ENCODE data around the gene PARVA. TPM values are rescaled to one million over a fixed set of nuclear protein-coding genes. Genes with fewer than 3 reads are reported as not detected.

Gene PARVA
- polyA plus RNA-seq, 3 donors: not detected

DNA sequence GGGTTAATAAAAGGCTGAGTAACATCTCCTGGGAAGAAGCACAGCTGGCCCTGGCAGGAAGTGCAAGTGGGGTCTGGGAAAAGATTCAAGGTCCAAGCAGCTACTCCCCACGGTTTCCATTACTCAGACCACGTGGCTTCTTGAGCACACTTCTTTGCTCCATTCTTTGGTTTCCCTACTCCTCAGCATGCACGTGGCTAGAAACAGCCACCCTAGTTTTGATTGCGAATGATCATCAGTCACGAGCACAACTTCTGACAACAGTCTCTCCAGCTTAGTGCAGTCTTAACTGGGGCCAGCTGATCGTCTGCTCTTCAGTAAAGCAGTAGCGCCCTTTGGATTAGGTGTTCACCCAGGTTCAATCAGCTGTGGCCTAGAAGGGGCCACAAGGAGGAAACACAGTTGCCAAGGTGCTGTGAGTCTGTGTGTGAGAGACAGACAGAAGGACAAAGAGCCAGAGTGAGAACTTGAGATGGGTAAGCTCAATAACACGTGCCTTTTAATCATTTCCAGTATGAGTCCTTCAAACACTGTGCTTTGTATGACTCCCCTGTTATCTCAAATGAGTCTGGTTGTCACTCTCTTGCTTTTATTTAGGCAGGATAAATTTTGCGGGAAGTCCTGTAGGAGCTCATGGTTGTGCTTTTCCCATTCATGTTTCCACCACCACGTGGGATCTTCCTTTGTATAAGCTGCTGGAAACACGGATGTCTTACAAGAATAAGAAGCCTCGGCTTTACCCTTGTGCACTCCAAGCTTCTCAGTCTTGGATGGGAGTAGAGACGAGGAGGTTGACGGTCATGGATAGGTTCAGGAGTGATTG is 901 bp upstream of the PARVA start:
- 45% methylated on average over 6 of the region's 14 CpGs for WGBS (ENCODE audit: insufficient coverage)
- Histone ChIP-seq H4K20me1 (ENCODE audit: insufficient read depth, low read length) (no peaks in the 10 kb centered on the region), H3K4me1 (ENCODE audit: control insufficient read depth in 1 of 2, insufficient read depth in 2 of 2, low read length in 2 of 2) (no peaks in the 10 kb centered on the region), H2AFZ (ENCODE audit: insufficient read depth, low read depth, low read length, poor library complexity, severe bottlenecking) (no peak overlapping the region), H3K9me3 (replicated peaks in 1 of 2; ENCODE audit: control insufficient read depth in 1 of 2, insufficient read depth in 1 of 2, low read length in 2 of 2) (peaks cover 0 to 12% of the 10 kb centered on the region in 2 donors), H3K36me3 (replicated peaks in 1 of 2; ENCODE audit: control insufficient read depth in 1 of 2, insufficient read depth in 2 of 2, low read length in 2 of 2) (no peaks in the 10 kb centered on the region), H3K27me3 (ENCODE audit: control insufficient read depth in 2 of 2, insufficient read depth in 2 of 2, low read length in 2 of 2) (peaks cover 36 to 55% of the 10 kb centered on the region in 2 donors), H3K27ac (ENCODE audit: low read depth in 1 of 2, low read length in 2 of 2) (no peak overlapping the region), H3K4me2 (replicated peaks; ENCODE audit: extremely low read depth, low read length, poor library complexity, severe bottlenecking) (no peak overlapping the region), H3K9ac (ENCODE audit: insufficient read depth, low read length, poor library complexity, severe bottlenecking) (no peak overlapping the region), H3K79me2 (ENCODE audit: insufficient read depth, low read length) (no peaks in the 10 kb centered on the region), H3K4me3 (replicated peaks in 1 of 3; ENCODE audit: low read depth in 2 of 3, low read length in 3 of 3) (no peak overlapping the region)
- intact Hi-C loops (cut with micrococcal nuclease): no loop called here
- Mint-ChIP-seq H3K4me1 (peaks cover 1% of the 10 kb centered on the region), H3K9me3 (peaks cover 0 to 8% (median 7%) of the 10 kb centered on the region in 7 donors), H3K27me3 (ENCODE audit: low read depth in 3 of 3) (peaks cover 43 to 68% (median 44%) of the 10 kb centered on the region in 3 donors), H3K27ac (no peak overlapping the region), H3K36me3 (peaks cover 0 to 2% of the 10 kb centered on the region in 2 donors), H3K4me3 (peak overlapping the region in 1 of 2 donors; percentile 64)
- no peak for DNase-seq
- TF ChIP-seq CTCF (IDR thresholded peaks at IDR 0.05): no peak

DNA sequence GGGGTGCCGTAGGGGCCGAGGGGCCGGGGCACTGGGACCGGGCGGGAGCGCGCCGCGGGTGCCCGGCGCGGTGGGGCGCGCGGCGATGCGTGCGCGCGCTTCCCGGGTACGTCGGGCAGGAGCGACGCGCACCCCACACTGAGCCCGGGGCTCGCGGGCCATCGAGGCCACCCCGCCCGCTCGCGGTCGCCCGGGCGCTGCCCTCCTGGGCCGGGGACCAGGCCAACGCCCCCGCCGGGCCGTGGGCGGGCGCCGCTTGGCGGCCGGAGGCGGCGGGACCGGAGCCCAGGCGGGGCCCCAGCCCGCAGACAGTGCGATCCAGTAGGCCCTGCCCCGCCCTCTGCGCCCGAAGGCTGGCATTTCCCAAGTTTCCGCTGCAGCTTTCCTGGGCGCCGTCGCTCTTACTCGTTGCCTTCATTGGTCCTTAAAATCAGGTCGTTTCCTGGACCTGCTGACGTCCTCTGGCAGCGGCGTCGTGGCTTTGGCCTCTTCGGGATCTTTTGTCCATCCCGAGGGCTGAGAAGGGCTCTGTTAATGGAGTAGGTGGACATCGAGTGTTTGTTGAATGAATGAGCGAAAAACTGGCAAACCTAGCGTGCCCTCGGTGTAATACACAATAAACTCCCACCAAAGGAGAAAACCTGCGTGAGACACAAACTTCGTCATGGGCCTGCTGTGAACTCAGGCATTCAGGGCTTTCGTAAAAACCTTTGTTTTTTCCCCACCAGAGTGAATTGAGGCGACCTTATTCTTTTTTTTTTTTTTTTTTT is 638 bp downstream of the PARVA start:
- peak overlapping the region; percentile 24 for H3K4me2 ChIP-seq (replicated peaks; ENCODE audit: extremely low read depth, low read length, poor library complexity, severe bottlenecking)

More for the DNA sequence above, 638 bp downstream of the PARVA start:
- peaks cover 36 to 55% of the 10 kb centered on the region in 2 donors for H3K27me3 ChIP-seq (ENCODE audit: control insufficient read depth in 2 of 2, insufficient read depth in 2 of 2, low read length in 2 of 2)
- TF ChIP-seq CTCF (IDR thresholded peaks at IDR 0.05): no peak
- H3K27ac ChIP-seq (ENCODE audit: low read depth in 1 of 2, low read length in 2 of 2): no peak overlapping the region
- H3K27me3 Mint-ChIP-seq (ENCODE audit: low read depth in 3 of 3): peaks cover 41 to 68% (median 42%) of the 10 kb centered on the region in 3 donors
- H3K79me2 ChIP-seq (ENCODE audit: insufficient read depth, low read length): no peaks in the 10 kb centered on the region
- H4K20me1 ChIP-seq (ENCODE audit: insufficient read depth, low read length): no peaks in the 10 kb centered on the region
- H3K4me3 Mint-ChIP-seq: peak overlapping the region in 1 of 2 donors; percentile 93
- no peak overlapping the region for H2AFZ ChIP-seq (ENCODE audit: insufficient read depth, low read depth, low read length, poor library complexity, severe bottlenecking)
- intact Hi-C loops (cut with micrococcal nuclease): no loop called here
- peaks cover 1% of the 10 kb centered on the region for H3K4me1 Mint-ChIP-seq
- no peaks in the 10 kb centered on the region for H3K36me3 ChIP-seq (replicated peaks in 1 of 2; ENCODE audit: control insufficient read depth in 1 of 2, insufficient read depth in 2 of 2, low read length in 2 of 2)
- no peak for DNase-seq
- H3K36me3 Mint-ChIP-seq: peaks cover 0 to 2% of the 10 kb centered on the region in 2 donors
- no peak overlapping the region for H3K9ac ChIP-seq (ENCODE audit: insufficient read depth, low read length, poor library complexity, severe bottlenecking)
- H3K9me3 Mint-ChIP-seq: peaks cover 0 to 8% (median 7%) of the 10 kb centered on the region in 7 donors
- peaks cover 0 to 12% of the 10 kb centered on the region in 2 donors for H3K9me3 ChIP-seq (replicated peaks in 1 of 2; ENCODE audit: control insufficient read depth in 1 of 2, insufficient read depth in 1 of 2, low read length in 2 of 2)
- H3K27ac Mint-ChIP-seq: no peak overlapping the region
- H3K4me3 ChIP-seq (replicated peaks in 1 of 3; ENCODE audit: low read depth in 2 of 3, low read length in 3 of 3): no peak overlapping the region
- H3K4me1 ChIP-seq (ENCODE audit: control insufficient read depth in 1 of 2, insufficient read depth in 2 of 2, low read length in 2 of 2): no peaks in the 10 kb centered on the region
- WGBS (ENCODE audit: insufficient coverage): 5% methylated on average over 72 of the region's 76 CpGs
